Trophoblast cell (in vitro differentiated cells and primary cell): ENCODE results near the gene ABCG4.

Source experiments
- DNase-seq, 2 donors: peaks; one replicate each; pipeline ENCODE4 v3.0.0-alpha.2; 2016
- H2AFZ ChIP-seq: 2 replicates; pipeline ENCODE4 v1.6.1; 2013; ENCODE audit warnings: low read length, moderate library complexity, mild to moderate bottlenecking; ENCODE audit not compliant: insufficient read depth, poor library complexity
- H2AK5ac ChIP-seq: 2 replicates; pipeline ENCODE4 v1.6.1; 2013; ENCODE audit warnings: mild to moderate bottlenecking, low read length
- H2BK120ac ChIP-seq: 2 replicates; pipeline ENCODE4 v1.6.1; 2013; ENCODE audit warnings: low read length, mild to moderate bottlenecking, moderate library complexity; ENCODE audit not compliant: insufficient read depth, poor library complexity
- H2BK12ac ChIP-seq: 2 replicates; pipeline ENCODE4 v1.6.1; 2013; ENCODE audit warnings: mild to moderate bottlenecking, low read length, moderate library complexity
- H2BK5ac ChIP-seq: 2 replicates; pipeline ENCODE4 v1.6.1; 2013; ENCODE audit warnings: low read length, low read depth, moderate library complexity, mild to moderate bottlenecking; ENCODE audit not compliant: poor library complexity
- H3K14ac ChIP-seq: 2 replicates; pipeline ENCODE4 v1.6.1; 2013; ENCODE audit warnings: mild to moderate bottlenecking, low read length
- H3K18ac ChIP-seq: 2 replicates; pipeline ENCODE4 v1.6.1; 2013; ENCODE audit warnings: mild to moderate bottlenecking, low read length
- H3K23ac ChIP-seq: 2 replicates; pipeline ENCODE4 v1.6.1; 2013; ENCODE audit warnings: low read length
- H3K27ac ChIP-seq: 2 replicates; pipeline ENCODE4 v1.5.1; 2013; ENCODE audit warnings: low read depth, mild to moderate bottlenecking, inconsistent platforms, low read length, moderate library complexity
- H3K27me3 ChIP-seq: 2 replicates; pipeline ENCODE4 v1.6.1; 2013; ENCODE audit warnings: inconsistent platforms, mild to moderate bottlenecking, low read length, moderate library complexity; ENCODE audit not compliant: insufficient read depth
- H3K36me3 ChIP-seq, 2 experiments: 1 replicate in 1 of 2; 2 replicates in 1 of 2; pipeline ENCODE4 v1.6.1; 2013; ENCODE audit warnings: low read length in 2 of 2, mild to moderate bottlenecking in 2 of 2, moderate library complexity in 1 of 2; ENCODE audit not compliant: insufficient read depth in 2 of 2, control insufficient read depth in 1 of 2
- H3K4ac ChIP-seq: 2 replicates; pipeline ENCODE4 v1.6.1; 2013; ENCODE audit warnings: low read depth, mild to moderate bottlenecking, low read length, moderate library complexity
- H3K4me1 ChIP-seq, 2 experiments: 1 replicate in 1 of 2; 2 replicates in 1 of 2; pipeline ENCODE4 v1.6.1; 2013; ENCODE audit warnings: low read length in 2 of 2, mild to moderate bottlenecking in 2 of 2, moderate library complexity in 1 of 2; ENCODE audit not compliant: insufficient read depth in 2 of 2, control insufficient read depth in 1 of 2
- H3K4me2 ChIP-seq: 2 replicates; pipeline ENCODE4 v1.6.1; 2013; ENCODE audit warnings: inconsistent platforms, mild to moderate bottlenecking, low read length, moderate library complexity
- H3K4me3 ChIP-seq: 2 replicates; pipeline ENCODE4 v1.5.1; 2013; ENCODE audit warnings: mild to moderate bottlenecking, low read depth, low read length, inconsistent platforms
- H3K79me1 ChIP-seq: one replicate; pipeline ENCODE4 v1.6.1; 2013; ENCODE audit warnings: low read length
- H3K79me2 ChIP-seq: 2 replicates; pipeline ENCODE4 v1.6.1; 2013; ENCODE audit warnings: low read length, mild to moderate bottlenecking; ENCODE audit not compliant: control insufficient read depth, insufficient read depth, poor library complexity
- H3K9ac ChIP-seq: 2 replicates; pipeline ENCODE4 v1.6.1; 2013; ENCODE audit warnings: mild to moderate bottlenecking, low read length
- H3K9me3 ChIP-seq: 2 replicates; pipeline ENCODE4 v1.6.1; 2013; ENCODE audit warnings: low read depth, mild to moderate bottlenecking, control low read depth, inconsistent platforms, low read length; ENCODE audit not compliant: insufficient read depth
- H4K12ac ChIP-seq: 2 replicates; pipeline ENCODE4 v1.6.1; 2013; ENCODE audit warnings: low read depth, mild to moderate bottlenecking, low read length, moderate library complexity
- H4K8ac ChIP-seq: 2 replicates; pipeline ENCODE4 v1.6.1; 2013; ENCODE audit warnings: low read depth, mild to moderate bottlenecking, low read length, moderate library complexity
- H4K91ac ChIP-seq: one replicate; pipeline ENCODE4 v1.6.1; 2013; ENCODE audit warnings: low read depth, mild to moderate bottlenecking, low read length, moderate library complexity
- WGBS: extraction: QIAGEN DNeasy Blood & Tissue Kit; methylation state at CpG from one replicate; pipeline ENCODE4 v1.1.7; 2013; ENCODE audit warnings: missing lambda C conversion rate; ENCODE audit not compliant: insufficient read length, insufficient coverage; ENCODE audit errors: extremely low coverage; 5-methylcytosine and 5-hydroxymethylcytosine counted together

ABCG4 gene

DNA sequence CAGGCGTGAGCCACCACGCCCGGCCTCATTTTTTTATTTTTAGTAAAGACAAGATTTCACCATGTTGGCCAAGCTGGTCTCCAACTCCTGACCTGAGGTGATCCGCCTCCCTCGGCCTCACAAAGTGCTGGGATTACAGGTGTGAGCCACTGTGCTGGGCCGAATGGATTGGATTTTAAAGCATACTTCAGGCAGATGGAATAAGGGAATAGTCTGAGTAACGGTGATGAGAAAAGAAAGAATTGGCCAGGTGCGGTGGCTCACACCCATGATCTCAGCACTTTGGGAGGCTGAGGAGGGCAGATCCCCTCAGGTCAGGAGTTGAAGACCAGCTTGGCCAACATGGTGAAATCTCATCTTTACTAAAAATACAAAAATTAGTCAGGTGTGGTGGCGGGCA lies 55.2 kb downstream of the ABCG4 start:
- no peak overlapping the region for H4K12ac ChIP-seq
- H3K4me1 ChIP-seq = peaks cover 0 to under 1% of the 10 kb centered on the region in 2 experiments
- H3K18ac ChIP-seq = no peak overlapping the region
- H3K14ac ChIP-seq = no peak overlapping the region
- no peak overlapping the region for H2AK5ac ChIP-seq
- H3K4ac ChIP-seq = no peak overlapping the region
- no peak overlapping the region for H2BK12ac ChIP-seq
- peak; percentile 81 to 83 for DNase-seq
- H2BK120ac ChIP-seq = no peak overlapping the region
- H2BK5ac ChIP-seq = no peak overlapping the region
- H3K79me2 ChIP-seq = peaks cover 12% of the 10 kb centered on the region
- no peak overlapping the region for H3K4me3 ChIP-seq
- H3K9me3 ChIP-seq = no peaks in the 10 kb centered on the region
- H3K27ac ChIP-seq = no peak overlapping the region
- no peak overlapping the region for H3K4me2 ChIP-seq
- H4K8ac ChIP-seq = no peak overlapping the region
- H3K9ac ChIP-seq = no peak overlapping the region
- WGBS = no CpG with 5 or more reads among the region's 9 CpGs
- peaks cover 8% of the 10 kb centered on the region for H3K79me1 ChIP-seq
- no peak overlapping the region for H3K23ac ChIP-seq
- H4K91ac ChIP-seq = peak overlapping the region; percentile 11
- no peaks in the 10 kb centered on the region for H3K27me3 ChIP-seq
- no peaks in the 10 kb centered on the region for H3K36me3 ChIP-seq
- H2AFZ ChIP-seq = no peak overlapping the region

DNA sequence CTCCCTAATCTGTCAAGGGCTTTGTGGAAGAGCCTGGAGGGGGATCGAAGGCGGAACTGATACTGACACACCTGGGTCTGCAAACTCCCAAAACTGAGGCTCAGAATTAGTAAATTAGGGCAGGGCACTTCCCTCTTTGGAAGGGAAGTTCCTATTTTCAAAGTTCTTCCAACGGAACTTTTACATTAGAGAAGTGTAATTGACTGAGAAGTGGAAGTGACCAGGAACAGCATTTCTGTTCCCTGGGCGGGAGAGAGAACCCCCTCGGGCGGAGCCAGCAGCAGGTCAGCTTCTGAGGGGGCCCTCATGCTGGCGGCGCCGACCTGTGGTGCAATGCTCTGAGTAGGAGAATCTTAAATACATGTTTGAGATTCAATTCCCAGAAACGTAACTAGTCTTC lies 56.2 kb downstream of the ABCG4 start:
- H2AFZ ChIP-seq = no peak overlapping the region
- no peaks in the 10 kb centered on the region for H3K4me1 ChIP-seq
- no peak overlapping the region for H2AK5ac ChIP-seq
- H3K79me1 ChIP-seq = peaks cover 8% of the 10 kb centered on the region
- no peak overlapping the region for H2BK120ac ChIP-seq
- WGBS = no CpG with 5 or more reads among the region's 10 CpGs
- H3K23ac ChIP-seq = no peak overlapping the region
- H4K91ac ChIP-seq = no peak overlapping the region
- H3K9me3 ChIP-seq = no peaks in the 10 kb centered on the region
- peak overlapping the region; percentile 85 for H4K8ac ChIP-seq
- H3K18ac ChIP-seq = no peak overlapping the region
- no peak overlapping the region for H2BK12ac ChIP-seq
- H4K12ac ChIP-seq = no peak overlapping the region
- H3K79me2 ChIP-seq = peaks cover 14% of the 10 kb centered on the region
- H3K4me3 ChIP-seq = no peak overlapping the region
- DNase-seq = peak; percentile 94
- no peak overlapping the region for H3K4ac ChIP-seq
- no peak overlapping the region for H3K14ac ChIP-seq
- H2BK5ac ChIP-seq = no peak overlapping the region
- no peaks in the 10 kb centered on the region for H3K36me3 ChIP-seq
- H3K9ac ChIP-seq = no peak overlapping the region
- H3K27ac ChIP-seq = no peak overlapping the region
- no peaks in the 10 kb centered on the region for H3K27me3 ChIP-seq
- H3K4me2 ChIP-seq = no peak overlapping the region

DNA sequence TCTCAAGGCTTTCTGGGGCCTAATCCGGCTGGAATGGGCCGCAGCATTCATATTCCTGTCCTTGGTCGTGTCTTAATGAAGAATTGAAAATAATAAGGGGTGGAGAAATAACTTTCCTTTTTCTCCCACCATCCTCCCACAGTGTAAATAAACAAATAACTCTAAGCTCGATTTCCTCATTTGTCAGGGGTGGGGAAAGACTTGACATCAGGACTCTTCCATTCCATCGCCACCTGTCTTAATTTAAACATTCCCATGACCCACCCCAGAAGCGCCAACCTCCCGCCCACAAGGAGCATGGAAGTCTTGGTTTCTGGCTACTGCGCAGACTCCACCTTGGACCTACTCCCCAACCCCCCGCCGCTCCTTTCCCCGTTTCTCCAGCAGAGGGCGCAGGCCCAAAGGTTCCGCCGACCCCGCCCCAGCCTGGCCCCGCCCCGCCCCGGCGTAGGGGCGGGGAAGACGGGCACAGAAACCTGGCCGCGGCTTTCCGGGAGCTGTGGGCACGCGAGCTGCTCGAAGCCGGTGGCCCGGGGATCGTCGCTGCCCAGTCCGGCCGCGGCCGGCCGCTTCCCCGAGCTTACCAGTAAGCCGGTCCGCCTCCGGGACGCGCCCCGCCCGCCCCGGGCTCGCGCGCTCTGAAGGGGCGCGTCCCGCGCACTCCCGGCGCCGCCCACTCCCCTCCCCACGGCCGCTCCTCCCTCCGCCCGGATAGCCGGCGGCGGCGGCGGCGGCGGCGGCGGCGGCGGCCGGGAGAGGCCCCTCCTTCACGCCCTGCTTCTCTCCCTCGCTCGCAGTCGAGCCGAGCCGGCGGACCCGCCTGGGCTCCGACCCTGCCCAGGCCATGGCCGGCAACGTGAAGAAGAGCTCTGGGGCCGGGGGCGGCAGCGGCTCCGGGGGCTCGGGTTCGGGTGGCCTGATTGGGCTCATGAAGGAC lies 57.0 kb downstream of the ABCG4 start, which contains the start of gene CBL:
CBL (plus strand) TSS at position 766 of the 937 bp plus-strand sequence; CDS start at position 845, 79 bp downstream.
- peak within 1 kb of the TSS; percentile 93 for H3K4ac ChIP-seq
- H4K8ac ChIP-seq = peak within 1 kb of the TSS; percentile 98
- peak within 1 kb of the TSS; percentile 93 for H3K4me3 ChIP-seq
- peak within 1 kb of the TSS; percentile 98 for H4K91ac ChIP-seq
- peak within 1 kb of the TSS; percentile 93 for H3K4me2 ChIP-seq
- peak within 1 kb of the TSS; percentile 83 for H4K12ac ChIP-seq
- H3K4me1 ChIP-seq = no peaks in the 10 kb centered on the region
- H3K14ac ChIP-seq = peak within 1 kb of the TSS; percentile 85
- H3K23ac ChIP-seq = no peak within 1 kb of the TSS
- H3K9me3 ChIP-seq = no peaks in the 10 kb centered on the region
- no peaks in the 10 kb centered on the region for H3K36me3 ChIP-seq
- peak within 1 kb of the TSS; percentile 93 for H3K9ac ChIP-seq
- H3K79me2 ChIP-seq = peaks cover 14% of the 10 kb centered on the region
- WGBS = no CpG with 5 or more reads among the region's 88 CpGs
- H3K79me1 ChIP-seq = peaks cover 8% of the 10 kb centered on the region
- H2BK120ac ChIP-seq = peak within 1 kb of the TSS; percentile 99
- peak; percentile 87 to 96 for DNase-seq
- H3K27ac ChIP-seq = peak within 1 kb of the TSS; percentile 96
- H3K27me3 ChIP-seq = no peaks in the 10 kb centered on the region
- peak within 1 kb of the TSS; percentile 98 for H3K18ac ChIP-seq
- peak within 1 kb of the TSS; percentile 69 for H2BK12ac ChIP-seq
- peak within 1 kb of the TSS; percentile 49 for H2AK5ac ChIP-seq
- peak within 1 kb of the TSS; percentile 100 for H2AFZ ChIP-seq
- H2BK5ac ChIP-seq = peak within 1 kb of the TSS; percentile 99

DNA sequence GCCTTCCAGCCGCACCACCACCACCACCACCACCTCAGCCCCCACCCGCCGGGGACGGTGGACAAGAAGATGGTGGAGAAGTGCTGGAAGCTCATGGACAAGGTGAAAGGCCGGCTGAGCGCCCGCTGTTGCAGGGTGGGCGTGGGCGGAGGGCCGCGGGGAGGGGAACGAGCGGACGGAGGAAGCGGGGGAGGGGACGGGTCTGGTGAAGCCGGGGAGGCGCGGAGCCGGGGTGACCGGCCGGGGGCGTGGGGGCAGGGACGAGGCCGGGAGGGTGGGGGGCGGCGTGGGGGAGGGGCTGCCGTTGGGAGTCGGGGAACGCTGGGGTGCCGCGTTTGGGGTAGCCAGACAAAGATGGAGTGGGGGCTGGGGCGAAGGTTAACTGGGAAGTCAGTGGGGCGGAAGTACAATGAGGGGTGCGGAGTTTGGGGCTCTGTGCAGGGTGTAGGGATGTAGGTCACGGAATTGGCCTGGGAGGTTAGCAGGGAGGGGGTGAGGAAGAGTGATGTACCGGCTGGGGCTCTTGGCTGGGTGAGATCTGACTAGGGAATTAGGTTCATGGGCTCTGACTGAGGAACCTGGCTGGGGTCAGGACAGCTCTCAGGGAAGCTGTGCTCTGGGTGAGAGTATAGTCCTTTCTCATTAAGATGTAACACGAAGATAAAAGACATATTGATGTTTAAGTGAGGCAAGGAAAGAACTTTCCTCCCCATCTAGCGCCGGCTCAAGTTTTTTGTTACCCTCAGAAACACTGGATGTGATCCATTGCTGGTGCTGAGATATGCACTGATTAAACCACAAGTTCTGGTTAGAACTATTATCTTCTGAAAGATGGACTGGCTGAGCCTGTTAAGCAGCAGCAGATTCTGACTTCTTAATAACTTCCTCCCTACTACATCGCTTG lies 57.9 kb downstream of the ABCG4 start:
- Histone ChIP-seq H2AFZ (peak overlapping the region; percentile 100), H4K12ac (peak overlapping the region; percentile 79), H4K91ac (peak overlapping the region; percentile 98), H3K14ac (peak overlapping the region; percentile 85), H3K4ac (peak overlapping the region; percentile 93), H3K9ac (peak overlapping the region; percentile 80), H3K23ac (no peak overlapping the region), H2BK5ac (peak overlapping the region; percentile 99), H3K36me3 (no peaks in the 10 kb centered on the region), H3K4me2 (peak overlapping the region; percentile 93), H3K79me1 (peaks cover 8% of the 10 kb centered on the region), H3K9me3 (no peaks in the 10 kb centered on the region), H3K4me3 (peak overlapping the region; percentile 93), H2BK120ac (peak overlapping the region; percentile 99), H2AK5ac (peak overlapping the region; percentile 49), H3K4me1 (no peaks in the 10 kb centered on the region), H3K27ac (peak overlapping the region; percentile 96), H4K8ac (peak overlapping the region; percentile 98), H2BK12ac (peak overlapping the region; percentile 69), H3K18ac (peak overlapping the region; percentile 79), H3K79me2 (peaks cover 14% of the 10 kb centered on the region), H3K27me3 (no peaks in the 10 kb centered on the region)
- whole genome bisulfite sequencing = no CpG with 5 or more reads among the region's 41 CpGs
- peak; percentile 23 to 51 for DNase-seq
